ENCODE data around the gene KLHL6. TPM values are rescaled to one million over a fixed set of nuclear protein-coding genes. Genes with fewer than 3 reads are reported as not detected.

KLHL6 gene
- total and polyA plus RNA-seq, 2 of the 8 experiments (the other 6 are each of a cell fraction or from before 2014, with no cell fraction given) = 0.05 TPM; not detected in 1

GRCh38 chr3:183587336-183587735 is 31.8 kb upstream of the KLHL6 start:
- Histone ChIP-seq H3K4ac (replicated peaks; ENCODE audit: insufficient read length, low read depth, low read length) (no peak overlapping the region), H3K79me1 (ENCODE audit: low read depth, low read length) (no peaks in the 10 kb centered on the region), H3K9me3 (ENCODE audit: insufficient read depth in 2 of 2, low read depth in 1 of 2, low read length in 1 of 2) (no peaks in the 10 kb centered on the region), H3K36me3 (ENCODE audit: control insufficient read depth in 2 of 4, insufficient read depth in 4 of 4, low read length in 3 of 4) (no peaks in the 10 kb centered on the region), H4K5ac (ENCODE audit: insufficient read length, low read depth, low read length) (no peak overlapping the region), H3K4me2 (ENCODE audit: insufficient read depth in 1 of 2, low read depth in 2 of 2, low read length in 2 of 2) (no peak overlapping the region), H3K4me3 (ENCODE audit: extremely low read depth in 1 of 4, insufficient read depth in 2 of 4, low read depth in 3 of 4, low read length in 4 of 4) (no peak overlapping the region), H2AK5ac (ENCODE audit: low read depth, low read length) (no peak overlapping the region; the same call in 1 of the 2 replicates), H3K9ac (replicated peaks in 1 of 4; ENCODE audit: extremely low read depth in 1 of 4, low read depth in 3 of 4, low read length in 3 of 4) (no peak overlapping the region; a peak in 1 of 7 replicates), H2AFZ (ENCODE audit: low read length) (no peak overlapping the region), H3K27ac (ENCODE audit: low read depth, low read length) (no peak overlapping the region), H3K14ac (ENCODE audit: insufficient read length) (no peak overlapping the region), H3K4me1 (replicated peaks in 1 of 4; ENCODE audit: control insufficient read depth in 3 of 4, insufficient read depth in 4 of 4, low read length in 3 of 4) (peaks cover 1 to 14% (median 11%) of the 10 kb centered on the region in 4 experiments; a peak in 5 of 7 replicates), H3K23me2 (ENCODE audit: low read depth, low read length) (no peaks in the 10 kb centered on the region), H3K27me3 (replicated peaks in 1 of 4; ENCODE audit: control insufficient read depth in 3 of 4, extremely low read depth in 1 of 4, insufficient read depth in 3 of 4, low read length in 3 of 4) (no peaks in the 10 kb centered on the region; a peak in 1 of 7 replicates), H2BK12ac (ENCODE audit: low read depth, low read length) (no peak overlapping the region), H4K8ac (ENCODE audit: extremely low read depth, insufficient read depth, low read length) (no peak overlapping the region), H3K79me2 (ENCODE audit: control insufficient read depth in 1 of 2, insufficient read depth in 2 of 2, low read length in 2 of 2) (no peaks in the 10 kb centered on the region), H2BK20ac (ENCODE audit: low read length) (no peak overlapping the region), H4K20me1 (replicated peaks in 1 of 2; ENCODE audit: control insufficient read depth in 1 of 2, insufficient read depth in 2 of 2, low read length in 2 of 2) (no peaks in the 10 kb centered on the region), H4K91ac (replicated peaks; ENCODE audit: insufficient read length, low read length) (no peak overlapping the region), H2BK120ac (replicated peaks; ENCODE audit: low read depth, low read length) (no peak overlapping the region), H3K23ac (ENCODE audit: insufficient read length) (no peak overlapping the region), H2BK5ac (ENCODE audit: low read depth, low read length) (no peak overlapping the region), H2BK15ac (ENCODE audit: low read length) (no peak overlapping the region), H3K56ac (replicated peaks; ENCODE audit: insufficient read length, low read depth, low read length) (no peak overlapping the region), H3K18ac (ENCODE audit: extremely low read depth, low read length) (no peak overlapping the region)
- FAIRE-seq = no peak
- CTCF ChIA-PET (ENCODE audit: partially characterized antibody) = interaction anchor here (0.8 to 1.6 kb wide), 3 partner anchors 11 to 108 kb away, joined by 4 to 6 read pairs (median 4); no protein-coding TSS in a partner anchor
- 94% methylated on average over 2 of the region's 2 CpGs; no CpG with 5 or more reads in 1 of the 2 experiments for WGBS, 2 experiments (ENCODE audit: extremely low coverage in 1 of 2, insufficient coverage in 1 of 2, insufficient read length in 1 of 2, insufficient replicate concordance in 2 of 2, low coverage in 1 of 2, low lambda C conversion rate in 2 of 2, missing lambda C conversion rate in 1 of 2)
- no peak for DNase-seq (ENCODE audit: low read depth in 1 of 2, low spot score in 2 of 2)
- POLR2A ChIA-PET (ENCODE audit: partially characterized antibody) = interaction anchor here (0.7 kb wide), 1 partner anchor 94 kb away, joined by 3 read pairs; no protein-coding TSS in a partner anchor
- TF ChIP-seq ATF2 (IDR thresholded peaks at IDR 0.05; ENCODE audit: low read length) (no peak), BCL11A (IDR thresholded peaks at IDR 0.05; ENCODE audit: low read depth in 2 of 2, low read length in 2 of 2) (no peak), HDAC6 (IDR thresholded peaks at IDR 0.05; ENCODE audit: low read depth, low read length) (no peak), CHD2 (IDR thresholded peaks at IDR 0.05; ENCODE audit: low read length) (no peak), BACH1 (IDR thresholded peaks at IDR 0.05; ENCODE audit: low read length) (no peak), SIRT6 (IDR thresholded peaks at IDR 0.05; ENCODE audit: low read length) (no peak), SRF (IDR thresholded peaks at IDR 0.05; ENCODE audit: low read depth, low read length) (no peak), ASH2L (IDR thresholded peaks at IDR 0.05; ENCODE audit: low read length) (no peak), FOSL1 (IDR thresholded peaks at IDR 0.05; ENCODE audit: insufficient read depth, low read depth, low read length) (no peak), E2F6 (IDR thresholded peaks at IDR 0.05) (no peak), CTBP2 (IDR thresholded peaks at IDR 0.05; ENCODE audit: borderline replicate concordance, insufficient read depth, insufficient read length, low read length) (no peak), MAX (IDR thresholded peaks at IDR 0.05) (no peak)
